Measurements from ENCODE around the gene CEP250.
A peak's percentile ranks its signal among the peaks of the same experiment; 100 is the strongest.
"Not testable (repeated sequence)": the region's sequence is repeated elsewhere in the genome, so short reads cannot be mapped to it uniquely, and the experiment has no call there.

Gene CEP250

DNA sequence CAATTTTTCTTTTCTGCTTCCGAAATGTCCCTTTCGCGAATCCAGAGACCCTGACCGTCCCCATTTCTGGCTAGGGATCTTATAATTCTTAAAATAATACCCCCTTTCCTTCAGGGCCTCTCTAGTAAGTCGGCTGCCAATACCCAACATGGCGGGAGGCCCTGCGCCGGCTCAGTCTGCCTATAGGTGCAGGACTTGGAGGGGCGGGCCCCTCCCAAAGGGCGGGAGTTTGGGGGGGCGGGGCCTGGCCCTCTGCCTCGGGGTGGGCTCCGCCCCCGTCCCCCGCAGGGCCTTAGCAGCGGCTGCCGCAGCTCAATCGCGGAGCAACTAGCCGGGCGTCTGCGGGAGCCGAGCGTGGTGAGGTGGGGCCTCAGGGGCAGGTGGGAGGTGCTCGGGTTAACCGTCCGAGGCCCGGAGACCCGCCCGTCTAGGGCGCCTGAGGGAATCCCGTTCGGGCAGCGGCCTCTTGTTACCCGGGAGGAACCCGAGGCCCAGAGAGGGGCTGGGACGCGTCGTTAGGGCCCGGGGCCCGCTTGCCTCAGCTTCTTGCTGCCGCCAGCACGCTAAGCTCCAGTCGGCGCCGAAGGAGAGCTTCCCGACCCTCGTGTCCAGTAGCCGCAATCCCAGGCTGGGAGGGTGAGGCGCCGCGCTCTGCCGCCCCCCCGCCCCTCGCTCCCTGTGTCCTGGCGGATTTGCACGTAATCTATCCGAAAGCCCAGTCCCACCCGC lies at the start of gene CEP250:
Gene CEP250, plus strand, starts transcription at position 718 of the 729 bp plus-strand sequence. CDS start 6,770 bp downstream, outside the sequence.
- DNase-seq (ENCODE audit: low read depth) = peak; percentile 90

- no peak for DNase-seq (ENCODE audit: low read depth)
These were observed 49.6 kb upstream of the CEP250 start for GRCh38 chr20:35405775-35406174.

DNA sequence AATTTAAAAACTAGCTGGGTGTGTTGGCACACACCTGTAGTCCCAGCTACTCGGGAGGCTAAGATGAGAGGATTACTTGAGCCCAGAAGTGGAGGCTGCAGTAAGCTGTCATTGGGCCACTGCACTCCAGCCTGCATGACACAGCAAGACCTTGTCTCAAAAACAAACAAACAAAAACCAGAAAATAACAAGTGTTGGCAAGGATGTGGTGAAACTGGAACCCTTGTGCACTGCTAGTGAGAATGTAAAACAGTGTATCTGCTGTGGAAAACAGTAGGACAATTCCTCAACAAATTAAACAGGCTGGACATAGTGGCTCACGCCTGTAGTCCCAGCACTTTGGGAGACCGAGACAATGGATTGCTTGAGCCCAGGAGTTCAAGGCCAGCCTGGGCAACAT lies 47.1 kb upstream of the CEP250 start:
- DNase-seq (ENCODE audit: low read depth) = no peak

DNA sequence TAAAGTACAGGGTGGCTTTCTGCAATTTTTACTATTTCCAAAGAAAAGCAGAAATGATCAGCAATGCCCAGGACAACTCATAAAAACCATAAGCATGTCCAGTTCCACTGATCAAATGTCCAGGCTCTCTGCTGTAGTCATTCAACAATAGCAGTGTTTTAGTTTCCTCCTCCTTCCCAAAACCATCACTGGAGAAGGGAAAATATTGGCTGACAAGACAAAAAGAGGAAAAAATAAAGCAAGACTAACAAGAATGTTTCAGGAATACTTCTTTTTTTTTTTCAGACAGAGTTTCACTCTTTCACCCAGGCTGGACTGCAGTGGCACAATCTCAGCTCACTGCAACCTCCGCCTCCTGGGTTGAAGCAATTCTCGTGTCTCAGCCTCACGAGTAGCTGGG lies 45.9 kb upstream of the CEP250 start:
- no peak for DNase-seq (ENCODE audit: low read depth)

DNA sequence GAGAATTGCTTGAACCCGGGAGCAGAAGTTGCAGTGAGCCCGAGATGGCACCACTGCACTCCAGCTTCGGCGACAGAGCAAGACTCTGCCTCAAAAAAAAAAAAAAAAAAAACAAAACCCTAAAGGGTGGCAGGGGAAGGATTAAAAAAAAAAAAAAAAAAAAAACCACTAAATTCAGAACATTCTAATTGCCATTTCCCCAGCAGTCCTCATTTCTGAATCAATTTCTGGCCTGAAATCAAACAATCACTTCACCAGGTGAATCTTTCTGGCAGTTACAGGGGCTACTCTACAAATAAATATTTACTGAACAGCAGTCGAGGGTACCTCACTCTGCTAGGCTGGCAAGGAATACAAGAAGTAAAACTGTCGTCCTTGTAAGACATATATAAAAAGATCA lies 44.8 kb upstream of the CEP250 start:
- DNase-seq (ENCODE audit: low read depth) = no peak

DNA sequence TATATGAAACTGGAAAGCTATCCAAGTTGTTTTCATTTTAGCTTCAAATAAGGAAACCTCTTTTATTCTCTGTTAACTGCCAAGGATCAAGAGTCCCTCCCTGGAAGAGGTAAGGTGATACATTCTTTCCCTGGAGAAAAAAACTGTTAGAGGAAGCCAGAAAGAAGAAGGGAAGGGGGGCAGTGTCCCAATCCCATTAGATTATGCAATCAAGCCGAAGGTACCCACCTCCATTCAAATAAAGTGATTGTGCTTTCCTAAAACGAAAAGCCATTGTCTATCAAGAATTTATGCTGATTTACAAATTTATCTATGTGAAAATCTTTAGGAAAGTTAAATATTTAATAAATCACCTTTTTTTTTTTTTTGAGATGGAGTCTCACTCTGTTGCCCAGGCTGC lies 34.1 kb upstream of the CEP250 start:
- DNase-seq (ENCODE audit: low read depth) = no peak

DNA sequence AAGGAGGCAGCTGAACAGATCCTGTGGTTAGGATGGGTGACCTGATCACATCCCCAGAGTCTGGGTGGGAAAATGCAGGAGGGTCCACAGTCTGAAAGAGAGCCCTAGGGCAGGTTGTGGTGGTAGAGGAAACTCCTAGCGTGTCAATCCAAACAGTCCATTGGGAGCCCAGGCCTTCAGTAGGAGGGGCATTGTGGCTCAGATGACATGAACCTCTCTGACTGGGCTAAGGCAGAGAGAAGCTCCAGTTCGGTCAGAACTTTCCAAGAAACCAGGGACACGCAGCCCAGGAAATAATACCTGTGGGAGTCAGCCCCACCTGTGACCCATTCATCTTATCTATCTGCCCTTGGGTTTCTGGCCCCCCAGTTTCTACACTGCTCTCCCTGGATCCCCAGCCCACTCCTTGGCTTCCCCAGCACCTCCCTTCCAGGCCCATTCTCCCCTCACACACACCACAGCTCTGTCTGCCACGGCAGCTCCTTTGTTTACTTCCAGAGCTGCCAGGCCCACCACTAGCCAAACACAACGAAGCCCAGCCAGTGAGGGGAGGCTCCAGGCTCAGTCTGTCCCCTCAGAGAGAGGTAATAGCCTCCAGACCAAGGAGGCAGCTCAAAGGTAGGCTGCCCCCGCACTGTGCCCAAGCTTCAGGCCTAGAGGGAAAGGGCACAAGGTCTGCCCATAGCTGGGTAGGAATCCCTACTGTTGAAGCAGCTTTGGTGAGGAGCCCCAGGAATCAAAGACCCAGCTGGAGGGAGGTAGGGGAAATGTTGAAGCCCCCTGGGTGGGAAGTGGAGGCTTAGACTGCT lies 23.6 kb upstream of the CEP250 start:
- DNase-seq (ENCODE audit: low read depth) = no peak

DNA sequence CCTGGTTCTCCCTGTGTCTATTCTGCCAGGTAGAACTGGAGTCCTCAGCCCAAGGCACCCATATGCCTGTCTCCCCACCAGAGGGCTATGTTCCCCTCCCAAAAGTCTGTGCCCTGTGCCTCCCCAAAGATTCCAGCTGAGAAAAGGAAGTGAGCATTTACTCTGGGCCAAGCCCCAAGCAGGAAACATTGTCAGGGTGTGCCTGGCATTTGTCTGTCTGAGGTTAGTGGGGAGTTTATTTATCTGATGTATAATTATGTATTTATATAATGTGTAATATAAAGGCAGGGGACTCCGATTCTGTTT lies 23.0 kb upstream of the CEP250 start:
- DNase-seq (ENCODE audit: low read depth) = no peak

GRCh38 chr20:35433337-35433736 lies 22.1 kb upstream of the CEP250 start:
- DNase-seq (ENCODE audit: low read depth) = no peak

- no peak for DNase-seq (ENCODE audit: low read depth)
These were observed 21.1 kb upstream of the CEP250 start for GRCh38 chr20:35434085-35435005.

DNA sequence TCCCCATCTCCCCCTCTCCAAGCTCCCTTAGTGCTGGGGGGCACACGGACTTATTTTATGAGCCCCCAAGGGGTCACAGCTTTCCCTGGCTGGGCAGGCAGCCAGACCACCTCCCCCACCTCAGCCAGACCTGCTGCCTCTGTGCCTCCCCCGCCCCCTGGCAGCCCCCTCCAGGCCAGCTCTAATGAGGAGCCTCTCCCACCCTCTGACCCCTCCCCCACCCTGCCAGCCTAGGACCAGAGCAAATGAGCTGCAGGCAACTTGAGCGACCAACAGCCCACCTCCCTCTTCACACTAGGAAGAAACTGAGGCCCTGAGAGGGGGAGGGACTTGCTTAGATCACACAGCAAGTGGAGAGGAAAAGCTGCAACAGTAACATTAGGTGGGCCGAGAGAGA lies 19.2 kb upstream of the CEP250 start:
- no peak for DNase-seq (ENCODE audit: low read depth)

DNA sequence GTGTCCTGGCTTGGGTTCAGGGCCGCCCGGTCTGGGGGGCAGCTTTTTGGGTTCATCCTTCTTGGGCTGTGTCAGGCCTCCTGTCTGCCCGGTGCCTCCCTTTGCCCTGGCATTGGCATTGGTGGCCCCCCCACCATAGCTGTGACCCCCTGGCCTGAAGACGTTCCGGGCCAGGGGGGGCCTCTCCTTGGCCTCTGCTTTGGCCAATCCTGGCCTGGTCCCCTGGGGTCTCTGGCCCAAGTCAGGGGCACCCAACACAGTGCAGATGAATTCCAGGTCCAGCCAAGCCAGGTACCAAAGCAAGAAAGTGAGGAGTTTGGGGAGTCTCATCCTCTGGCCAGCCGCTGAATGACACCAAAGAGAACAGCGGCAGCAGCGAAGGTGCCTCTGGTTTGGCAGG lies 17.8 kb upstream of the CEP250 start:
- DNase-seq (ENCODE audit: low read depth) = no peak

DNA sequence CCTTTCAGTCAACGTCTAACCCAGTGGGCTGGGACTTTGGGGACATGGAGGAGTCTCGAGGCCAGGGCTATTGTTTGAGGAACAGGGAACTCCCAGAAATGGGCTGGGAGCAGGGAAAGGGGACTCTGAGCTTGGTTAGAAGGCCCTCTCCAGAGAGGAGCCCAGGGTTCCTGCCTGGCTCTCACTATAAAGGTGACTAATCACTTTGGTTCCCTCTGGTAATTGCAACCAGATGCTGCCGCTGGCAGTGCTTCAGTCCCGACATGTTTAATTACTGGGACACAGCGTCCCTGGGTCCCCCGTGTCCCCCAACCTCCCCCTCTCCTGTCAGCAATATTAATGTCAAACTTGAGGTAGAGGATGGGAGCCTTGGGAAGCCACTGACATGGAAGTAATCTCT lies 12.4 kb upstream of the CEP250 start:
- no peak for DNase-seq (ENCODE audit: low read depth)

DNA sequence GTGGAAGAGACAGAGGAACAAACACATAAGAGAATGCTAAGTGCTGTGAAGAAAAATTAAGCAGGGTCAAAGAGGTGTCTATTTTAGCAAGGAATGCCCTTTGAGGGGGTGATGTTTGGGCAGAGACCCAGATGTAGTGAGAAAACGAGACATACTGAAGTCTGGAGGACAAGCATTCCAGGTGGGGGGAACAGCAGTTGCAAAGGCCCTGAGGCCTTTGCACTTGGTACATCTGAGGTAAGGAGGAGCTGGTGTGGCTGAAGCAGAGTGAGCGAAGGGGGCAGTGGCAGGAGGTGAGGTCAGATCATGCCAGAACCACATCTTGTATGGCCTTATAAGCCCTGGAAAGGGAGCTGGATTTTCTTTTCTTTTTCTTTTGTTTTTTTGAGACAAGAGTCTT lies 11.2 kb upstream of the CEP250 start:
- no peak for DNase-seq (ENCODE audit: low read depth)

- no peak for DNase-seq (ENCODE audit: low read depth)
These were observed 8.9 kb upstream of the CEP250 start for GRCh38 chr20:35446356-35447078.

- DNase-seq (ENCODE audit: low read depth) = peak; percentile 91
These were observed 8.2 kb upstream of the CEP250 start for GRCh38 chr20:35447082-35447789.

DNA sequence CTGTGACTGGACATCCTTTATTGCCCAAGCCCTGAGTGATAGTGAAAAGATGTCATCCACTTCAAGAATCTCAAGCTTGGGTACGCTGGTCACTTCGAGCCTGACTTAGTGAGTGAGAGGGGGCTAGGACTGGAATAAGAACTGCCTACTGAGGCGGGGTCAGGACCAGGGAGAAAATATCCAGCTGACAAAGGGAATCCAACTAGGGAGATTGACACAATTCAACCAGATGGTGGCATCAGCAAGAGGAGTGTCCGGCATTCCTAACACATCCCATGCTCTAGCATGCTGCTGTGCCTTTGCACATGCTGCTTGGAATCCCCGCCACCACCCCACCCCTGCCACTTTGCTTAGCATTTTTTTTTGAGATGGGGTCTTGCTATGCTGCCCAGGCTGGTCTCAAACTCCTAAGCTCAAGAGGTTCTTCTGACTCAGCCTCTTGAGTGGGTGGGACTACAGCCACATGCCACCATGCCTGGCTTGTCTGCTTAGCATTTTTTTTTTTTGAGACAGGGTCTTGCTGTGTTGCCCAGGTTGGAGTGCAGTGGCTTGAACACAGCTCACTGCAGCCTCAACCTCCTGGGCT lies 6.5 kb upstream of the CEP250 start:
- no peak for DNase-seq (ENCODE audit: low read depth)

DNA sequence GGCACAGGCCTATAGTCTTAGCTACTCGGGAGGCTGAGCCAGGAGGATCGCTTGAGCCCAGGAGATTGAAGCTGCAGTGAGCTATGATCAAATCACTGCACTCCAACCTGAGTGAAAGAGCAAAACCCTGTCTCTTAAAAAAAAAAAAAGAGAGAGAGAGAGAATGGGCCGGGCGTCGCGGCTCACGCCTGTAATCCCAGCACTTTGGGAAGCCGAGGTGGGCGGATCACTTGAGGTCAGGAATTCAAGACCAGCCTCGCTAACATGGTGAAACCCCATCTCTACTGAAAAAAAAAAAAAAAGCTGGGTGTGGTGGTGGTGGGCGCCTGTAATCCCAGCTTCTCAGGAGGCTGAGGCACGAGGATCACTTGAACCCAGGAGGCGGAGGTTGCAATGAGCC lies 5.5 kb upstream of the CEP250 start:
- not testable (repeated sequence) for DNase-seq (ENCODE audit: low read depth)

DNA sequence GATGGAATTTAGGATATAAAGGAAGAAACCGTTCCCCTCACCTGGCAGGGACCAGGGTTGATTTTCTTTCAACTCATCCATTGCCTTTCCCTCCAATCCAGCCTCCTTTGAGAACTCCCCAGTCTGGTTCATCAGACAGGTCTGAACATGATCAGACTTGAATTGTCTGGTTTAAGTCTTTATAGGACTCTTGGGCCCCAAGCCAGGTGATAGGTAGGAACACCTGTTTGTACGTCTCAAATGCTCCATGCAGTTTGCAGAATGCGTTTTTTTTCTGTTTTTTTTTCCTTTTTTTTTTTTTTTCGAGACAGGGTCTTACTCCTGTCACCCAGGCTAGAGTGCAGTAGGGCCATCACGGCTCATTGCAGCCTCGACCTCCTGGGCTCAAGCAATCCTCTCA lies 4.1 kb upstream of the CEP250 start:
- DNase-seq (ENCODE audit: low read depth) = no peak

DNA sequence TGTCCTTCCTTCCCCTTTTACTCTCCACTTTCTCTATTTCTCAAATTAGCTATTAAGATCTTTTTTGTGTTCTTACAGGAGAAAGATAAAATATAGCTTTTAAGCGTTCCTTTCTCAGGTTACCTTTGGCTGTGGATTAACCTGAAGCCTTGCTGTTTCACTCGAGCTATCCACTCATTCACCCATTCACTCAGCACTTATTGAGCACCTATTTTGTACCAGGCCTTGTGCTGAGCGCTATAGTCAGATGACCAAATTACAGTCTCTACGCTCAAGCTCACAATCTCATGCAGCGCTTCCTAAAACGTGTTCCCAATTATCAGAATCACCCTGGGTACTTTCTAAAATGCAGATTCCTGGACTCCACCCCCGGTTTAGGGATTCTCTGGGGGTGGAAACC lies 1.8 kb upstream of the CEP250 start:
- DNase-seq (ENCODE audit: low read depth) = no peak

DNA sequence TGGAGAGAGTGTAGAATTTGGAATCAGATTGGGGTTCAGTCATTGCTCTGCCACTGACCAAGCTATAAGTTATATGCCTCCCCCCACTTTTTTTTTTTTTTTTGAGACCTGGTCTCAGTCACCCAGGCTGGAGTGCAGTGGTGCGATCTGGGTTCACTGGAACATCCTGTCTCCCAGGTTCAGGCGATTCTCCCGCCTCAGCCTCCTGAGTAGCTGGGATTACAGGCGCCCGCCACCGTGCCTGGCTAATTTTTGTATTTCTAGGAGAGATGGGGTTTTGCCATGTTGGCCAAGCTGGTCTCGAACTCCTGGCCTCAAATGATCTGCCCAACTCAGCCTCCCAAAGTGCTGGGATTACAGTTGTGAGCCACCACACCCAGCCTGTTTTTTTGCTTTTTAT lies 1.3 kb downstream of the CEP250 start:
- not testable (repeated sequence) for DNase-seq (ENCODE audit: low read depth)
